Embryonic facial prominence (tissue), 1 donor: ENCODE data around the gene BRINP2.

Experiments
- DNase-seq: peaks from one replicate; pipeline ENCODE4 v3.0.0-alpha.2; 2016; ENCODE audit errors: extremely low spot score

Gene BRINP2

DNA sequence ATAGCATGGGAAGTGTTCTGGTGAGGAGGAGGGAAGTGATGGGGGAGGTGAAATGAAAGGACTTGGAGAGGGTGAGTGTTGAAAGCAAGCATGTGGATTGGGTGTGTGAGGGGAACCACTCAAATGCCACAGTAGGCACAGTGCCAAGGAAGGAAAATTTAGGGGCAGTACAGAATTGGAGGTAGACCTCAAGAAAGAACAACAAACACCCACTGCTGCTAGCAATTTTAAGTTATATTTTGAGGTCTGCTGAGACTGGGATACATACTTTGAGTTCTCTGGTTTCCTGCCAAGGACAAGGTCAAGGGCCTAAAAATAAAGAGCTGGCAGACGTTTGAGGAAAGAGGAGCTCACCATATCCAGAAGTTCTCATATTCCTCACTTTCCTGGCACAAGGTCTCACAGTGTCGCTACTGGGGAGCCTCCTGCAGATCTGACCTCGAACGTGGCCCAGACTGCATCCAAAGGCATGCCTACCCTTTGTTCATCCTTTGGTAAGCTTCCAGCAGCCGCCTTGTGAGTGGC, 104.0 kb downstream of the BRINP2 start:
- peak; percentile 14 for DNase-seq

DNA sequence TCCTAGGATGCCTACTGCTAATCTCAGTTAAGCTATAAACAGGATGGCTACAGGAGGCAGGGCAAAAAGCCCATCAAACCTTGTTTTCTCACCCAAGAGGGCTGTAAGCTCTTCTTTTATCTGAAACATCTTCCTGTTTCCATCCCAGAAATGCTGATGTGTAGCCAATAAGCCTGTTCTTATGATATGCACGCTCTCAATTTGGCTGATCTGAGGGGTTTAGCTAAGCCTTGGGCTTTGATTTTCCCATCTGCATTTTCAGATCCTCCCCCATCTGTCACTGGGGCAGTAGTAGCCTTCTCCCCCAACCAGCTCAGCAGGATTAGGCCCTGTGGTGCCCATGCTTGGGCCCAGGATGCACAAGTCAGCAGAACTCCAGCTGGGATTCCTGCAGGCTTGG, 105.0 kb downstream of the BRINP2 start:
- no peak for DNase-seq

DNA sequence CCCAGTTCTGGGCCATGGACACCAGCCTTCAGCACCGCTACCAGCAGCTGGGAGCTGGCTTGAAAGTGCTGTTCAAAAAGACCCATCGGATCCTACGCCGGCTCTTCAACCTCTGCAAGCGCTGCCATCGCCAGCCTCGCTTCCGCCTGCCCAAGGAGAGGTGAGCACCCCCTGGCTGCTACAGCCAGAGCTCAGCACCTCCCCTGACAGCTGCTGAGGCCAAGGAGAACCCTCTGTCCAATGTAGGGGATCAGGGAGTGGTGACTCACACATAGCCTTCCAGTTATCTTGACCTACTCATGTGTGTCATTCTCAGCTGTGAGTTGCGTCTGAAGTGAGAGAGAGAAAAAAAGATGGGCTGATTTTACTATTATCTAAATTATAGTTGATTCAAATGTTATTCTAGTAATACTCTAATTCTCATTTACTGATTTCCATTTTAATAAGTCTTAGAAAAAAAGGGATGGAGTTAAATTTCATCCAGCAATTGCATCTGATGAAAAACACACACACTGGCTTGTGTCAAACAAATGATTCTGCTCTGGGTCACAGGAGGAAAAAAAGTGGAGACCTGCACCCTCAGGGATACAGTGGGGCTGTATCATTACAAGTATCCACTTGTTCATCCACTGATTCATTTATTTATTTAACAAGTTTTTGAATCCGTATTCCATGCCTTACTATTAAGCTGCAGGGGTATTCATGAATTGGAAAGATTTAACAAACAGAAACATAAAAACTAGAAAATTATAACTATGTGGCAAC, 108.0 kb downstream of the BRINP2 start:
- no peak for DNase-seq

DNA sequence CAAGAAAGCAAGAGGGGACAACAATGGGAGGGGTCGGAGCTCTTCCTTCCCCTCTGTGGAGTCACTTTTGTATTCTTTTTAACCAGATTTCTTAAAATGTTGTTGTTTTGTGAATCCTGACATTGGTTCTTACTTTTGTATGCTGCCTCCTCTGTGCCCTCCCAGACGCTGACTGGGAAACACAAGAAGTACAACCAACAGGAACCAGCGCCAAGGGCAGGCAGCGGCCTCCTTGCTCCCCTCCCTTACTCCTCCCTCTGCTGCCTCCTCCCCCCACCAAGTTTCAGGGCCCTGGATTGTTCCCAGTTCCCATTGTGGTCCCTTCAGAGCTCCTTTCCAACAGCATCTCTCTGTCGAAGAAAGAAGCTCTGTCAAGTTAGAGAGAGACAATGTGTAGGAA, 111.1 kb downstream of the BRINP2 start:
- DNase-seq, result no peak

DNA sequence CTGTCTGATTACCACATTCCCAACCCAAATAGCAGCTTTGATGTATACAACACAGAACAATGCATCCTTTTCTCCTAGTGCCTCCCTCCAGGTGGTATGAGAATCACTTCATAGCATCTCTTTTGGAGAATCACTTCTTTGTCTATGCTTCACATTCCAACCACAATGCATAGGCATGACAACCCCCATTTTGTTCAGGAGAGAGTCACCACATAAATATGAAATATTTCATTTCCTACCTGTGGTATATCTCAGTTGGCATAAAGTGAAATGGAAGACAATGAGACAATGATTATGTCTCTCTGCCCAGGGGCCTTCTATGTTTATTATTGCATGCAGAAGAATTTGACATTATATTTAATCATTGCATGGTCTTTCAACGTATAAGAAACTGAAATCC, 112.2 kb downstream of the BRINP2 start:
- DNase-seq, result no peak

DNA sequence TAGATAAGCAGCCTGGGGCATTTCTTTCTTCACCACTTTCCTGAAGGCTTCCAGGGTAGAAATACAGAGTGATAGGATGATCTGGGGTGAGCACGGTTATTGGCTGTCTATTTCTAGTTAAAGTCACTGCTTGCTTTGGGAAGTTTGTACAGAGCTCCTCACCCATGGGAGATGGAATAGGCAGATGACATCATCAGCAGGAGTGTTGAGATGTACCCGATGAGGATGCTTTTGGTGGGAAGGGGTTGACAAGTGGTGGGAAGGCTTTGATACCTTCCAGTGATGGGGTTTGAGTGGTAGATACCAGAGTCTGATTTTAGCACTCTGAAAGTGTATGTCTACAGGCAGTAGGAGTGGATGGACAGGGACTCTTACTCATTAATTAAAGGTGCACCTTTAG, 112.6 kb downstream of the BRINP2 start:
- DNase-seq, result no peak

DNA sequence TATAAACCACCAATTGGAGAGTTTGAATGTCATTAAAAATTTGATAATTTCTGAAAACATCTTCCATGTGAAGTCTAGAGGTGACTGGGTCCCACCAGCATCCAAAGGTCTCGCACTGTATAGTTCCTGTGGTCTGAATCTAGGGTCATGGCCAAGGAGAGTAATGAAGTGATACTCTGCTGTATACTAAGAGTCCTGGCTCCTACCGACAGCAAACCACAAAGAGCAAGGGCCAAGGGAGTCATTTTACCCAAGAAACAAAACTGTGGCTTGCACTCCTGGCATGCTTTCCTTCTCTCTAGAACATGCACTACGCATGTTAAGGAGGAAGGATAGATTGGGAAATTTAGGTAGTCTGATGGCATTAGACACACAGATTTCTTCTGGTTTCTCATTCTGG, 115.6 kb downstream of the BRINP2 start:
- DNase-seq, result no peak

DNA sequence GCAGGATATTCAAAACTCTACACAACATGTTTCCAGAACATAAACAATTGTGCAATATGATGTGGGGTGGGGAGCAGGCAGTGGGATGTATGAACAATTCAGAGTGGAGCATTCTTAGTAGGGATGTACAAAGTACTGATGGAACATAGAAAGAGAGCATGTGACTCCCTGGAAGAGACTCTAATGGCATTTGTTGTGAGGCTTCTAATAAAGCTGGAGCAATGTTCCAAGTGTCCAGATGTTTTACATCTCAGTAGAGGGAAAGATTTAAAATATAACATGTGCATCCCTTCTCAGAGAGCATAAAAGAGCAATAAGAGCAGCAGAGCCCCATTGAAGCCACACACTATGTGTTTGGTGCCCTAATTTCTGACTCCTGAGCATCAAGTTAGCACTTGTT, 116.5 kb downstream of the BRINP2 start:
- DNase-seq, result no peak

DNA sequence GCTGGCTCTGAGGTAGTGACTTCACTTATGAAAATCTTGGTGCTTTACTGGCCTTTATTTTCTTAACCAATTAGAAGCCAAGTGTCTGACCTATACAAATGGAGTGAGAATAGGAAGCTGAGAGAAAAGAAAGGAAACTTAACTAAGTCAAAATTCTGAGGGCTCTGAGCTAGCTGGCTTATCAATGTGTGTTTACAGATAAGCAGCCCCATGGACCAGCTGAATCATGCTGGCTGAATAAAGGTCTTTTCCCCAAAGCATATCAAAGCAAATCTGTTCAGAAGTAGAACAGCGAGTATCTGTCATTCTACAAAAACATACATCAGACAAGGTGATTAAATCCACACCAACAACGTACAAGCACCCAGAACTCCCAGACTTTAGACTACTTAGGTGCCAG, 117.2 kb downstream of the BRINP2 start:
- DNase-seq, result no peak

DNA sequence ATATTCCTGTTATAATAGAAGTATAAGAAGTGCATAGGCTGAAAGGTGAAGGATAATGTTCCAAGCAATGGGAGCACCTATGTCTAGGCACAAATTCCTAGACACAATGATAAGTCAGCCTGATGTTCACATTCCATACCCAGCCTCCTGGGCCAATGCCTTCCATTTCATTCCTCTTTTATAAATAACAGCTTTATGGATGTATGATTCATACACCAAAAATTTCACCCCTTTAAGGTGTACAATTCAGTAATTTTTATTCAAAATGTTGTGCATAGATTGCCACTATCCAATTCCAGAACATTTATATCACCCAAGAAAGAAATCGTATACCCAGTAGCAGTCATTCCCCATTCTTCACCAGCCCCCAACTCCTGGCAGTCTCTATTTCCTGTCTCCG, 118.8 kb downstream of the BRINP2 start:
- no peak for DNase-seq

DNA sequence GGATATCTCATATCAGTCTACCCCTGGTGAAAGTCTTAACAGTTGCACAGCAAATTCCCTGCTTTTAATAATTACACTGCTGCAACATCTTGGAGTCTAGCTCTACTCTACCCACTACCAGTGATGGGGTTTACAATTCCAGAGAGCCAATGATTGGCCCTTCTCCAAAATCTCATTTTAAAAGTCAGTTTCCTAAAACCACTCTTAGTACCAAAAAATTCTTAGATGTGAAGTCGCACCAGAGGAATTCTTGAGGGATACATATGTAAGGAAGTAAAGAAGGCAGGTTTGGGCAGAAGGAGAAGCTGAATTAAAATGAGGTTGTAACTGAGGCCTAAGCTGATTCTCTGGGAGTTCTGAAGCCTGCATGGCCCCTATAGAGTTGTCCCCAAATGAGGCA, 129.7 kb downstream of the BRINP2 start:
- DNase-seq, result no peak

DNA sequence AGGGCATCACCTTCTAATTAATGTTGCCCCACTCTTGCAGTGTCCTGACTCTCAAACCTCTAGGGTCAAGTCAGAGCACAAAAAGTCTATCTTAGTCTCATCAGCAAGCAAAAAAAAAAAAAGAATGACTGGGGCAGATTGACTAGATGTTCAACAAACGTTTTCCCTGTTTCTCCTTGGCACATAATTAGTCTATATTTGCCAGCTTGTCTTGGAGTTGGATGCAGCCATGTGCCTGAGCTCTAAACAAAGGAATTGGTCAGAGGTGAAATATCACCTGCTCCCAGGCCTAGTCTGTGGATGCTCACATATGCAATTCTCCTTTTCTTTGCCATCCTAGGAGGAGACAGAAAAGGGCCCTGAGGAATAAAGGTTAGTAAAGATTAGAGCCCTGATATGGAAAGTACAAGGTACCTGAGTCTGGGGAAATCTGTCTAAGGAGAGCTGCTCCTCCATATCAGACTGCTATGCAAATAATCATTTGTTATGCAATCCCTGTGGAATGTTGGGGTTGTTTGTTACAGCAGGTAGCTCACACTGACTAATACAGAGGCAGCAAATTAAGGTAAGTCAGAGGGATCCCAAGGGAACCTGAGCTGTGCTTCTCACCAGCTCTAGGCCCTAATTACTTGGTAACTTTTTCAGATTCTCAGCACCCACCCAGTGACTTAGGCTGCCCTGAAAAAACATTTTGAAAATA, 130.8 kb downstream of the BRINP2 start:
- DNase-seq, result no peak

DNA sequence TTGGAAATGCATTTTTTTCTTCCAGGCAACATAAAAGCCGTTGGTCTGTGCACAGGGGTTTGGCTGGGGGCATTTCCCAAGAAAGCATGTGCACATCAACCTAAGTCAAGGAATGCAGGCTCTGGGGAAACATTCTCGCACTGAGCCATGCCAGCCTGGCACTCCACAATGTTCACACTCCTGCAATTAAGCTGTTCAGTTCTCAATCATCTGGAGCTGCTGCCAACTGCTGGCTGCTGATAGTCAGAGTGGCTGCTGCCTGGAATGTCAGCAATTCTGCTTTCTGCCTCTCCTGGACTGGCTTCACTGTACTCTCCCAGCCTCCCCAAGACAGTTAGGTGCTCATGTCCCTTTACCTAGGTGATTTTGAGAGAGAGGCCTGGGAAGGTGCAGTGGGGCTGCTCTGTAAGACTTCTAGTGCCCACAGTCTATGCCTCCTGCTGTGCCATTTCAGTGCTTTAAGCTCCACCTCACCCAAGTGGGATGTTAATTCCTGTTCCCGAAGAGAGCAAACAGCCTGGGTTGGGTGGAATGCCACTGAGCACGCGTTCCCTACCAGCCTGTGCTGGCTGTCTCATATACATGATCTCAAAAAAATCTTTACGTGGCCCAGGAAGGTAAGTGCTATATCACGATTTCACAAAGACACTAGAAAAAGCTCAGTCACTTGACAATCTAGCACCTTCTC, 131.7 kb downstream of the BRINP2 start:
- DNase-seq, result no peak

DNA sequence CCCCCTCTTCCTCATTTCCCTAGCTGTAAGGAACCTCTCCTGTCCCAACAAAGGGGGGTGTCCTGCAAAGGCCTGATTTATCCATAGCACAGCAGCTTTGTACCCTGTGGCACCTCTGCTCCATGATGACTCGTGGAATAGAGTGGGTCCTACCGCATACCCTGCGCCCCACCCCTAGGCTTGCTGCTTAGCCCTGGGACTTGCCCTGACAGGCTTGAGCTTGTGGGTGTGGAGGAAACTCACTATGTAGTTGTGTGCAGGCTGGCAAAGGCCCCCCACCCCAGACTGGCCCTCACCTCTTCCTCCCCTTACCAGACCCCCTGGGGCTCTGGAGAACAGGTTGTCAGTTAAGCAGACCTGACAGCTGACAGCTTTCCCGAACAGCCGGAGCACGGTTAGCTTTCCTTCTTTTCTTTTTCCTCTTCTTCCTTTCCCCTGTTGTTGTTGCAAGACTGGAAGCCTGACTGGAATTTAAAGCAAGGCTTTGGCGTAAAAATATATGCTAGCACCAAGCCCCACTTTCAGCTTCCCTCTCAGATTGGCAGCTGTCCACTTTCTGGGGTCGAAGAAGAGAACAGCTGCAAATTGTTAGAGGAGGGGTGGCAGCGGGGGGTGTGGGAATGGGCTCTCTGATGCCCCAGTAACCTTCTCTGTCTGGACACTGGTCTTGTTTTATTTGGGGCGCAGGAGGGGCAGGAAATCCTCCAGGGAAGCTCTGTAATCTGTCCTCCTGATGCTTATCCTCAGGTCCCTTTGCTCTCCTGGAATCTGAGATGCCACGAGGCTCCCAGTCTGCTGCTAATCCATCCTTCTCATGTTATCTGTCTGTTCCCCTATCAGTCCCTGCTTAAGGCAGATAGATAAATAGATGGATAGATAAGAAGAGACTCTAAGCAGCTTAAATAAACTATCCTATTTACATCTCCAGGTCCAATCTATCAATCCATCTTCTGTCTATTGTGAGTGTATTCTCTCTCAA, 134.6 kb downstream of the BRINP2 start:
- DNase-seq, result no peak

DNA sequence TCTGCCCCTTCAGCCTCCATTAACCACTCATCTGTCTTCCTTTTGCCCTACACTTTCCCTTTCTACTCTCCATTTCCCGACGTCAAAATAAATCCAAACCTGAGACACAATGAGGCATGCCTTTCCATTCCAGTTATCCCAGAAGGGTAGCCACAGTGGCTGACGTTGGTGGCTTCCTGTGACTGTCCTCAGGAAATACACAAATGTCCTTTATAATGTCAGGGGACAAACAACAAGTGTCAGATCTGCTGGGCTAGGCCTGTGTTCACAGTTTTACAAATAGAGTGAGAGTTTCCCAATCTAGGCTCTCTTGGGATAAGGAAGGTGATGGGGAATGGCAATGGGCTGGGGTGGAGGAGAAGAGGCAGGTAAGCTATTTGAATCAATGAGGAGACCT, 135.3 kb downstream of the BRINP2 start:
- DNase-seq, result no peak

DNA sequence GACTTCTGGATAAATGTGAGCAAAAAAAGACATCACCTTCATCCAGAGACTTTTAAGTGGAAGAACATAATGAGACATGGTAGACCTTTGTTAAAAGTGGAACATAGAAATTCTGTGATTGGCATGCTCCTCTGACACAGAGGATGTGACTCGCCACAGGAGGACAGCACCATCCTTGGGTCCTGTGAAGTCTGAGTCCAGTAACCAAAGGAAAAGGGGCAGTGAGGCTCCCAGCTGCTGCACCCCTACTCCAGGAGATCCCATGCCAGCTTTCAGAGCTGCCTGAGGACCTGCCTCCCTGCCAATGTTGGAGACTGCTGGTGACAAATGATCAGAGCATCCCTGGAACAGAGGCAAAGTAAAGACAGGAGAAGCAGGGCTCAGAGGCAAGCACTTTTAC, 136.2 kb downstream of the BRINP2 start:
- DNase-seq, result no peak

DNA sequence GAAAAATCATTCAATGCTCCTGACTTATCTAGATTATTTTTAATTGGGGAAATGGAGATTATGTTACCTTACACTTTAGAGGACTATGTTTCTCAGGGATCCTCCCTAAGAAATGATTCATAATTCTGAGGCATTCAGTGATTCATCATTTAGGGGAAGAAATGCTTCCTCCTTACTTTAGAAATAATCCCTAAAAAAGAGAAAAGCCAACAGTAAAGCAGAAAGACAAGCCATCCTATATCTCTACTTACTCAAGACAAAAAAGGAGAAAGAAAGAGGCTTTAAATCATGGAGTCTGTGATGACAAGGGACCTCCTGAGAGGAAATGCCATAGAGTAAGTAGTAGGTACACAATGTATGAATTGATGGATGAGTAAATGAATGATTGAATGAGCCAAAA, 137.0 kb downstream of the BRINP2 start:
- DNase-seq, result no peak

DNA sequence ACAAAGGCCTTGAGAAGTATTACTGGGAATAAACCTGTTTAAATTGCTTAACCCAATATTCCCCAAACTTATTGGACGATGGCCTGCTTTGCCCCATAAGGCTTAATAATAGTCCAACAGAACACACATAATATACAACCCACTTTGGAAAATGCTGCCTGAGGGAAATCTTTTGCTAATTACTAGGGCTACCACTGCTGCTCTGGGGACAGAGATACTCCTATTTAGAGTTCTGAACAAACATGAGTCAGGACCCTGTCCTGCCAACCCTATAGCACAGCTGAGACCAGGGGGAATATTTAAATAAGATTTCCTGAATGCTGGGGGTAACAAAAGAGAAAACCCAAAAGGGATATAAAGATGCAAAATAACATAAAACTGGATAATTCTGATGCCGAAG, 139.1 kb downstream of the BRINP2 start:
- no peak for DNase-seq

DNA sequence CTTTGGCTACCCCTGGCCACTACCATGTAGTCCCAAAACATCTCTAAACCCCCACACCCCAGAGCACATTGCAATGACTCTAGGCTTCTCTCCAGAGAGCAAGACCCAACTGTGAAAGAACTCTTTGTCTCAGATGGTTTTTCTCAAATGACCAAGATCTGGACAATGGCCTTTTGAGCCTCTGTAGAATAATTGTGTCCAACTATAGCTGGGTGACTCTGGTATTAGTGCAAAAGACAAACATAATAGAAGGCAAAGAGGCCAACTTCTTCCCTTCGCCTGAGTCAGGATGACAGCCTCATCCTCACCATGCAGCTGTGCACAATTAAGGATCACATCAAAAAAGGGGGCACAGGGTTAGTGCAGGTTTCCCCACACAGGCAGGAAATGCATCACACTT, 139.6 kb downstream of the BRINP2 start:
- no peak for DNase-seq

DNA sequence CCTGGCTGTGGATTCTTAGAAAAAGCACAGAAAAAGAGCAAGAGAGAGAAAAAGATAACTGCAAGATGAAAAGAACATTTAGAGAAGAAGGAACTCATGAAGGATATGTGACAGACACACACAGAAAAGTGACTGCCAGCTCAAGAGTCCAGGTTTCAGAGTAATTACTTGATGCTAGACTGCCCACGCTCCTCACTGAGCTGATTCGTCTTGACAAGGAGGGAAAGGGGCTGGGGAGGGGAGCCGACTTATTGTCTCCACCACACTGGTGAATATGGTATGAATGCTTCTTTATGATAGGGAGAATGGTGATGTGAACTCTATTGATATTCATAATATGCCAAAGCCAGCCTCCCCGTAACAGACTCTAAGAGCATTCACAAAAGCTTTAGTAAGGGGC, 140.4 kb downstream of the BRINP2 start:
- DNase-seq, result no peak

DNA sequence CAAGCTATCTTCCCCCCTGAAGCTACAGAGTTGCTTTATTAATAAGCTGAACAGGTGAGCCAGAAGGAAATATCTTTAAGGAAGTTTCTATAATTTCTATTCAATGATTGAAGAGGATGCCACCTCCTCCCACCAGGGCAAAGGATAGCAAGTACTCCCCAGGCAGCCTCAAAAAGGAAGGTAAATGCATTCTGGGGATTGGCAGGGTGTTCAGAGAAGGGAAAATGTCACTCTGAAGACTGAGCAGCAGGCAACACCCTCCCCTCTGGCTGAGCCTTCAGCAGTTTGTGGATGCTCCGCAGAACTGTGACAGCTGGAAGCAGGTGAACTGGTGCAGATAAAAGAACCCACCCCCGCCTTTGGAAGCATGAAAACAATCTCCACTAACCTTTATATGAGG, 140.8 kb downstream of the BRINP2 start:
- no peak for DNase-seq

DNA sequence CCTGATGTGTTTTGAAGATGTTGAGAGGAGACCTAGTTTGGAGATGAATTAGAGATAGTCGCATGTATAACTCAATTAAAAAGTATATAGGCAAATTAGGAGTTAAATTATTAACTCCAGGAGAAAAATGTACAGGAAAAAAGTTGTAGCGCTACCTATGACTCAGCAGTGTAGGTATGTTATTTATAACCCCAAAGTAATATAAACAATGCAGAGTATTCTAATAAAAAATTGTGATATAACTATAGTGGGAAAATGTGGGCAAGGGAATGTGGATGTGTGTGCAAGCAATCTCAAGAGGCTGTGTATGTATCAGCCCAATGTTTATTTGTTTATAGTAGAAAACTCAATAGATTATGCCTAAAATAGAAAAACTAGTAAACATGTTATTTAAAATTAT, 144.5 kb downstream of the BRINP2 start:
- DNase-seq, result no peak
